Measurements from ENCODE around the gene AADACL2. TPM values are rescaled to one million over a fixed set of nuclear protein-coding genes. Genes with fewer than 3 reads are reported as not detected.

AADACL2 gene
- total RNA-seq, 2 donors from 2014 or later, result not detected

DNA sequence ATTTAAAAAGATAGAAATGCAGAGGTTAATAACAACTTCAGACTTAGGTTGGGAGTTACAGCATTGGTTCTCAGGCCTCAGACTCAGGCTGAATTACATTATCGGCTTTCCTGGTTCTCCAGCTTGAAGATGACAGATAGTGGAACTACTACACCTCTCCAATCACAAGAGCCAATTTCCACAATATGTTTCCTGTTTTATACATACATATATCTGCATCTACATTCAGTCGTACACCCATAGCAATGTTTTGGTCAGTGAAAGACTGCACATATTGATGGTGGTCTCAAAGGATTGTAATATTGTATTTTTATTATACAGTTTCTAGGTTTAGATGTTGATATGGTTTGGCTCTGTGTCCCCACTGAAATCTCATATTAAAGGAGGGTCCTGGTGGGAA lies 35.4 kb downstream of the AADACL2 start:
- no peaks in the 10 kb centered on the region for H3K9me3 ChIP-seq
- no peaks in the 10 kb centered on the region for H3K27me3 ChIP-seq (replicated peaks; ENCODE audit: insufficient read depth)
- ATAC-seq (ENCODE audit: insufficient number of reproducible peaks, low FRiP score, low read depth), result no peak
- peaks cover 26 to 34% of the 10 kb centered on the region in 2 donors for H3K4me1 ChIP-seq (ENCODE audit: control insufficient read depth in 1 of 2, low read depth in 2 of 2)
- no peak overlapping the region for H3K4me3 ChIP-seq
- H3K27ac ChIP-seq, result no peak overlapping the region
- H3K36me3 ChIP-seq, result no peaks in the 10 kb centered on the region
- no peak for TF ChIP-seq CTCF (IDR thresholded peaks at IDR 0.05)
- no peak for DNase-seq (ENCODE audit: low spot score)

DNA sequence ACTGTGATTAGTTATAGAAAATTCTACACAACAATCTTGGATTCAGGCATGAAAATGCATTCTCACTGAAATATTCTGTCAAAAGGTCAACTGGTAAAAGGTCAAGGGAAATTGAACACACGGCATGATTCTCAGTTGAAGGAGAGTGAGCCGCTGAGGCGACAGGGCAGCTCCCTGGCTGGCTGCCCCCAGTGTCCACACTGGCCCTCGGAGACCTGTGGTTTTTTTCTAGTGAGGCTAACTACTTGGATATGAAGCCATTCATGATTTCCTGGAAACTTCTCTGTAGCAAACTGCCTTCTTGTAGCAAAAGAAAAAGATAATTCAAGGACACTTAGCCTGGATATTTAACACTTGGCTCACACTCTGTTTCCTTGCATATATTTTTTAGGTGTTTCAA lies 37.2 kb downstream of the AADACL2 start:
- Histone ChIP-seq H3K27me3 (replicated peaks; ENCODE audit: insufficient read depth) (no peaks in the 10 kb centered on the region), H3K36me3 (no peaks in the 10 kb centered on the region), H3K4me3 (peak overlapping the region; percentile 14), H3K27ac (peak overlapping the region in 1 of 2 donors; percentile 60), H3K9me3 (no peaks in the 10 kb centered on the region), H3K4me1 (ENCODE audit: control insufficient read depth in 1 of 2, low read depth in 2 of 2) (peaks cover 24 to 34% of the 10 kb centered on the region in 2 donors)
- no peak for TF ChIP-seq CTCF (IDR thresholded peaks at IDR 0.05)
- DNase-seq (ENCODE audit: low spot score), result no peak
- ATAC-seq (ENCODE audit: insufficient number of reproducible peaks, low FRiP score, low read depth), result no peak

DNA sequence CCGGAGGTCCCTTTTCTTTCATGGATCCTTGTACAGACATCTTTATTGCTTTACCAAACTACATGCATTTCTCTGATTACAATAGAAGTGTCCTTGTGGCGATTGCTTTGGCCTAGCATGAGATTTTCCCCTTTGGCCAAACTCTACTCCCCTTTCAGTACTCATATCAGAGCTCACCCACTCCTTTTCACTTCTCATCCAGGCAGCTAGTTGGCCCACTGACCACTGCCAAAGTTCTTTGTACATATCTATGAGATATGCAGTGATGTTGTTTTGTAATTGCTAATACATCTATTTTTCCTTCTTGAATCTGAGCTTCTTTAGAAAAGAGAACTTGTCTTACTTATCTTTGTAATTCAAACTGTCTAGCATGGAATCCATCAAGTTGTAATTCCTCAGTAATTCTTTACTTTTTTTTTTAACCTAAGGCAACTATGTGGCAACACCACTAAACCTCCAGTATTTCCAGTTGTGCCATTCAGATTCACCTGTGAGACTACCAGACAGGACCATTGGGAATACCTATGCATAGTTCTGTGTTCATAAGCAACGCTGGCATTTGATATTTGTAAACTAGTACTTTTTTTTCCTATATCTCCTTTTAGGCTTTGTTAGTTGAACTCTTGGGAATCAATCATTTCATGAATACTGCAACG lies 39.2 kb downstream of the AADACL2 start:
- TF ChIP-seq CTCF (IDR thresholded peaks at IDR 0.05), result no peak
- Histone ChIP-seq H3K27me3 (replicated peaks; ENCODE audit: insufficient read depth) (no peaks in the 10 kb centered on the region), H3K4me3 (no peak overlapping the region), H3K9me3 (no peaks in the 10 kb centered on the region), H3K4me1 (ENCODE audit: control insufficient read depth in 1 of 2, low read depth in 2 of 2) (peaks cover 23 to 34% of the 10 kb centered on the region in 2 donors), H3K36me3 (no peaks in the 10 kb centered on the region), H3K27ac (no peak overlapping the region)
- no peak for DNase-seq (ENCODE audit: low spot score)
- ATAC-seq (ENCODE audit: insufficient number of reproducible peaks, low FRiP score, low read depth), result no peak

GRCh38 chr3:151774235-151774634 lies 40.5 kb downstream of the AADACL2 start:
- Histone ChIP-seq H3K27me3 (replicated peaks; ENCODE audit: insufficient read depth) (no peaks in the 10 kb centered on the region), H3K4me1 (ENCODE audit: control insufficient read depth in 1 of 2, low read depth in 2 of 2) (peaks cover 23 to 34% of the 10 kb centered on the region in 2 donors), H3K36me3 (no peaks in the 10 kb centered on the region), H3K27ac (no peak overlapping the region), H3K9me3 (no peaks in the 10 kb centered on the region), H3K4me3 (no peak overlapping the region)
- ATAC-seq (ENCODE audit: insufficient number of reproducible peaks, low FRiP score, low read depth), result no peak
- no peak for DNase-seq (ENCODE audit: low spot score)
- no peak for TF ChIP-seq CTCF (IDR thresholded peaks at IDR 0.05)

- DNase-seq (ENCODE audit: low spot score) (no peak), ATAC-seq (ENCODE audit: insufficient number of reproducible peaks, low FRiP score, low read depth) (no peak)
- no peak overlapping the region for H3K27ac ChIP-seq
- no peaks in the 10 kb centered on the region for H3K27me3 ChIP-seq (replicated peaks; ENCODE audit: insufficient read depth)
- no peaks in the 10 kb centered on the region for H3K36me3 ChIP-seq
- no peaks in the 10 kb centered on the region for H3K9me3 ChIP-seq
- no peak overlapping the region for H3K4me3 ChIP-seq
- peaks cover 20 to 29% of the 10 kb centered on the region in 2 donors for H3K4me1 ChIP-seq (ENCODE audit: control insufficient read depth in 1 of 2, low read depth in 2 of 2)
- no peak for TF ChIP-seq CTCF (IDR thresholded peaks at IDR 0.05)
These were observed 41.2 kb downstream of the AADACL2 start for GRCh38 chr3:151774910-151775309.

All from thoracic aorta (tissue), 2 donors.